ENCODE results near the gene NXPE3.

NXPE3 gene

DNA sequence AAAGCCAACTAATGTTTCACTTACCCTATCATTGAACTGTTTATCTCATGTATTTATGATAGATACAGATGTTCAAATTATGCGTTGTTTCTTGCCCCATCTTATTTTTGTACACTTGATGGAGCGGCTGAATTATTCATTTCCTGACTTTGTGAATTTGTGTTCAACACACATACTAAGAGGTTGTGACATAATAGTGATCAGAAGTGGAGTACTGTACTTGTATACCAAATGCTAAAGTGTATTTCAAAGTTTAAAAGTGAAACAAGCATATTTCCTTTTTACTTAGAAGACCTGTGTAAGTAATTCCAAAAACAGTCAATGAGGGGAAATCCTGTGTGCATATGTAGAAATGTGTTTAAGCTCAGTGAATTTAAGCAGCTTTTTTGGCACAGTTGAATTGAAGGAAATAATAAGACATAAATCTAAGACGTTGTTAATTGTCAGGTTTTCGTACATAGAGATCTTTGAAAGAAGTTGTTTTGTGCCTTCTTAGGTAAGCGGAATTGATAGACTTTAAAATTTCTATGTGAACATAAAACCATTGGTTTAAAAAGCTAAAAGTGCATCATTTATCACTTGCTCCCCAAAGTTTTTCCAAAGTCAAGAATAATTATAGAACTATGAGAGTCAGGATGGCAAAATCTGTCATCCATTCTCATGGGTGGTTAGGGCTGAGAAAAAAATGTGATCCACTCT lies 72.2 kb downstream of the NXPE3 start:
- Histone ChIP-seq H3K9me3 (replicated peaks; ENCODE audit: insufficient read depth, low read length) (no peaks in the 10 kb centered on the region), H3F3A (ENCODE audit: insufficient read depth, low read length) (peaks cover 21% of the 10 kb centered on the region), H3K9me2 (replicated peaks; ENCODE audit: insufficient read depth, low read length) (no peaks in the 10 kb centered on the region), H3K4me3 (ENCODE audit: low read length) (peak overlapping the region; percentile 92), H3K27ac (ENCODE audit: low read length) (peak overlapping the region; percentile 87; the same call in 1 of the 2 replicates), H3K79me2 (ENCODE audit: low read length) (peaks cover 37% of the 10 kb centered on the region), H3K4me2 (ENCODE audit: low read depth, low read length) (peak overlapping the region; percentile 77), H3K9ac (ENCODE audit: low read length) (peak overlapping the region; percentile 97; the same call in 1 of the 2 replicates), H4K20me1 (ENCODE audit: insufficient read depth, low read length) (no peaks in the 10 kb centered on the region), H2AFZ (ENCODE audit: low read length) (no peak overlapping the region), H3K27me3 (replicated peaks; ENCODE audit: insufficient read depth, low read length) (no peaks in the 10 kb centered on the region), H3K36me3 (replicated peaks; ENCODE audit: insufficient read depth, low read length) (peaks cover 26% of the 10 kb centered on the region), H3K4me1 (ENCODE audit: low read length) (peaks cover 14% of the 10 kb centered on the region)
- no peak for DNase-seq
- TF ChIP-seq EZH2phosphoT487 (IDR thresholded peaks at IDR 0.05; ENCODE audit: low read length): no peak
- TF ChIP-seq, protein P1, sequence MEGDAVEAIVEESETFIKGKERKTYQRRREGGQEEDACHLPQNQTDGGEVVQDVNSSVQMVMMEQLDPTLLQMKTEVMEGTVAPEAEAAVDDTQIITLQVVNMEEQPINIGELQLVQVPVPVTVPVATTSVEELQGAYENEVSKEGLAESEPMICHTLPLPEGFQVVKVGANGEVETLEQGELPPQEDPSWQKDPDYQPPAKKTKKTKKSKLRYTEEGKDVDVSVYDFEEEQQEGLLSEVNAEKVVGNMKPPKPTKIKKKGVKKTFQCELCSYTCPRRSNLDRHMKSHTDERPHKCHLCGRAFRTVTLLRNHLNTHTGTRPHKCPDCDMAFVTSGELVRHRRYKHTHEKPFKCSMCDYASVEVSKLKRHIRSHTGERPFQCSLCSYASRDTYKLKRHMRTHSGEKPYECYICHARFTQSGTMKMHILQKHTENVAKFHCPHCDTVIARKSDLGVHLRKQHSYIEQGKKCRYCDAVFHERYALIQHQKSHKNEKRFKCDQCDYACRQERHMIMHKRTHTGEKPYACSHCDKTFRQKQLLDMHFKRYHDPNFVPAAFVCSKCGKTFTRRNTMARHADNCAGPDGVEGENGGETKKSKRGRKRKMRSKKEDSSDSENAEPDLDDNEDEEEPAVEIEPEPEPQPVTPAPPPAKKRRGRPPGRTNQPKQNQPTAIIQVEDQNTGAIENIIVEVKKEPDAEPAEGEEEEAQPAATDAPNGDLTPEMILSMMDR (IDR thresholded peaks at IDR 0.05; ENCODE audit: low read length): no peak
- TF ChIP-seq EZH2 (optimal IDR thresholded peaks at IDR 0.05; ENCODE audit: low read depth, low read length): no peak

GRCh38 chr3:101851850-101852714 lies 73.1 kb downstream of the NXPE3 start:
- Histone ChIP-seq H3K4me1 (ENCODE audit: low read length) (peaks cover 14% of the 10 kb centered on the region), H3K9ac (ENCODE audit: low read length) (no peak overlapping the region), H4K20me1 (ENCODE audit: insufficient read depth, low read length) (no peaks in the 10 kb centered on the region), H3K9me3 (replicated peaks; ENCODE audit: insufficient read depth, low read length) (no peaks in the 10 kb centered on the region), H3K36me3 (replicated peaks; ENCODE audit: insufficient read depth, low read length) (peaks cover 29% of the 10 kb centered on the region), H3K79me2 (ENCODE audit: low read length) (peaks cover 37% of the 10 kb centered on the region), H3K27ac (ENCODE audit: low read length) (no peak overlapping the region), H3K4me3 (ENCODE audit: low read length) (peak overlapping the region; percentile 92; the same call in 1 of the 2 replicates), H3K9me2 (replicated peaks; ENCODE audit: insufficient read depth, low read length) (no peaks in the 10 kb centered on the region), H3K27me3 (replicated peaks; ENCODE audit: insufficient read depth, low read length) (no peaks in the 10 kb centered on the region), H2AFZ (ENCODE audit: low read length) (no peak overlapping the region), H3K4me2 (ENCODE audit: low read depth, low read length) (peak overlapping the region; percentile 77), H3F3A (ENCODE audit: insufficient read depth, low read length) (peaks cover 21% of the 10 kb centered on the region)
- no peak for DNase-seq
- TF ChIP-seq EZH2phosphoT487 (IDR thresholded peaks at IDR 0.05; ENCODE audit: low read length): no peak
- no peak for TF ChIP-seq EZH2 (optimal IDR thresholded peaks at IDR 0.05; ENCODE audit: low read depth, low read length)
- TF ChIP-seq, protein P1 (IDR thresholded peaks at IDR 0.05; ENCODE audit: low read length): no peak

- H3K27ac ChIP-seq (ENCODE audit: low read length): no peak overlapping the region
- H3K79me2 ChIP-seq (ENCODE audit: low read length): peaks cover 37% of the 10 kb centered on the region
- no peak for DNase-seq
- peaks cover 34% of the 10 kb centered on the region for H3K36me3 ChIP-seq (replicated peaks; ENCODE audit: insufficient read depth, low read length)
- H3K9ac ChIP-seq (ENCODE audit: low read length): no peak overlapping the region
- H3K27me3 ChIP-seq (replicated peaks; ENCODE audit: insufficient read depth, low read length): no peaks in the 10 kb centered on the region
- H4K20me1 ChIP-seq (ENCODE audit: insufficient read depth, low read length): no peaks in the 10 kb centered on the region
- peaks cover 14% of the 10 kb centered on the region for H3K4me1 ChIP-seq (ENCODE audit: low read length)
- H3K4me3 ChIP-seq (ENCODE audit: low read length): no peak overlapping the region
- no peaks in the 10 kb centered on the region for H3K9me3 ChIP-seq (replicated peaks; ENCODE audit: insufficient read depth, low read length)
- H2AFZ ChIP-seq (ENCODE audit: low read length): no peak overlapping the region
- H3K4me2 ChIP-seq (ENCODE audit: low read depth, low read length): no peak overlapping the region
- H3F3A ChIP-seq (ENCODE audit: insufficient read depth, low read length): peaks cover 18% of the 10 kb centered on the region
- no peak for TF ChIP-seq EZH2phosphoT487 (IDR thresholded peaks at IDR 0.05; ENCODE audit: low read length)
- TF ChIP-seq EZH2 (optimal IDR thresholded peaks at IDR 0.05; ENCODE audit: low read depth, low read length): no peak
- TF ChIP-seq, protein P1 (IDR thresholded peaks at IDR 0.05; ENCODE audit: low read length): no peak
- H3K9me2 ChIP-seq (replicated peaks; ENCODE audit: insufficient read depth, low read length): no peaks in the 10 kb centered on the region
Observed at GRCh38 chr3:101852983-101853840, 74.2 kb downstream of the NXPE3 start.
